K562 (cell line): ENCODE data around the gene TAS1R3.

Source experiments
- BRF1 ChIP-seq: IDR thresholded peaks from 3 replicates; pipeline ENCODE4 v1.6.1; 2011; ENCODE audit warnings: borderline replicate concordance, mild to moderate bottlenecking; ENCODE audit not compliant: insufficient read length; ENCODE audit errors: extremely low read depth
- SRSF1 ChIP-seq: fragments of 200-400 bp; formaldehyde crosslinking; IDR thresholded peaks from 2 replicates; pipeline ENCODE4 v1.6.1; 2017; ENCODE audit warnings: mild to moderate bottlenecking, low read depth, low read length, moderate library complexity
- TCF7L2 ChIP-seq: fragments of 150-350 bp; IDR thresholded peaks from 2 replicates; pipeline ENCODE4 v1.6.1; 2016; ENCODE audit warnings: low read depth, mild to moderate bottlenecking, low read length, moderate library complexity
- TF ChIP-seq, protein P1 (sequence below), 3 experiments: IDR thresholded peaks in 2 of 3; conservative IDR thresholded peaks in 1 of 3; 2 replicates each; pipeline ENCODE4 v1.5.1; 2011 to 2012; ENCODE audit warnings: low read length in 3 of 3, mild to moderate bottlenecking in 3 of 3, control low read depth in 2 of 3, improper control_type of control experiment in 1 of 3, inconsistent platforms in 1 of 3, low read depth in 1 of 3, mixed read lengths in 1 of 3, moderate library complexity in 1 of 3; ENCODE audit not compliant: insufficient read depth in 2 of 3

DNA sequence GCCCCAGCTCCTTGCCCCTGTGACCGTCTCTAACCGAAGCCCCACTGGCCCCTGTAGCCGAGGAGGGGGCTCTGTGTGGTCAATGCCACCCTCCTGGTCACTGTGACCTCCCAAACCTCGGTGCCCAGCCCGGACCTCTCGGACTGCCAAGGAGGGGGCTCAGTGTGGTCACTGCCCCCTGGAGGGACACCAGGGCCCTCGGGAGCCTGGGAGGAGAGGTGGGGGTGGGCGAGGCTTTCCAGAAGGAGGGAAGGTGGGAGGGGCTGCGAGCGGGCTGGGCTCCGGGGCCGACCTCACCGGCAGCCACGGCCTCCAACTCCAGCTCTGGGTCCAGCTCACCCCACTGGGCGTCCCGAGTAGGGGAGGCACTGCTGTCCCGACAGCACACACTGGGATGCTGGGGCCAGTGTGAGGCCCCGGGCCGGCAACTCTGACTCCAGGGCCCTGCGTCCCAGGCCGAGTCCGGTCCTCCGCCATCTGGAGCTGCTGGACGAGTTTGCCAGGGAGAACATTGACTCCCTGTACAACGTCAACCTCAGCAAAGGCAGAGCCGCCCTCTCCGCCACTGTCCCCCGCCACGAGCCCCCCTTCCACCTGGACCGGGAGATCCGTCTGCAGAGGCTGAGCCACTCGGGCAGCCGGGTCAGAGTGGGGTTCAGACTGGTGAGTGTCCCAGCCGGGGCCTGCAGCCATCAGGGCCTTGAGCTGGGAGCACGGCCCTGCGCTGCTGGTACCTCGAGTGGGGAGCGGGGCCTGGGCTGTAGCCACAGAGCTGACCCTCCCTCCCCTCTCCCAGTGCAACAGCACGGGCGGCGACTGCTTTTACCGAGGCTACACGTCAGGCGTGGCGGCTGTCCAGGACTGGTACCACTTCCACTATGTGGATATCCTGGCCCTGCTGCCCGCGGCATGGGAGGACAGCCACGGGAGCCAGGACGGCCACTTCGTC, 44.5 kb upstream of the TAS1R3 start:
- TF ChIP-seq TCF7L2 (no peak), SRSF1 (no peak), BRF1 (no peak)
- TF ChIP-seq, protein P1, sequence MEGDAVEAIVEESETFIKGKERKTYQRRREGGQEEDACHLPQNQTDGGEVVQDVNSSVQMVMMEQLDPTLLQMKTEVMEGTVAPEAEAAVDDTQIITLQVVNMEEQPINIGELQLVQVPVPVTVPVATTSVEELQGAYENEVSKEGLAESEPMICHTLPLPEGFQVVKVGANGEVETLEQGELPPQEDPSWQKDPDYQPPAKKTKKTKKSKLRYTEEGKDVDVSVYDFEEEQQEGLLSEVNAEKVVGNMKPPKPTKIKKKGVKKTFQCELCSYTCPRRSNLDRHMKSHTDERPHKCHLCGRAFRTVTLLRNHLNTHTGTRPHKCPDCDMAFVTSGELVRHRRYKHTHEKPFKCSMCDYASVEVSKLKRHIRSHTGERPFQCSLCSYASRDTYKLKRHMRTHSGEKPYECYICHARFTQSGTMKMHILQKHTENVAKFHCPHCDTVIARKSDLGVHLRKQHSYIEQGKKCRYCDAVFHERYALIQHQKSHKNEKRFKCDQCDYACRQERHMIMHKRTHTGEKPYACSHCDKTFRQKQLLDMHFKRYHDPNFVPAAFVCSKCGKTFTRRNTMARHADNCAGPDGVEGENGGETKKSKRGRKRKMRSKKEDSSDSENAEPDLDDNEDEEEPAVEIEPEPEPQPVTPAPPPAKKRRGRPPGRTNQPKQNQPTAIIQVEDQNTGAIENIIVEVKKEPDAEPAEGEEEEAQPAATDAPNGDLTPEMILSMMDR (IDR thresholded peaks at IDR 0.05 in 2 of 3, conservative IDR thresholded peaks at IDR 0.05 in 1 of 3; ENCODE audit: insufficient read depth in 2 of 3, low read depth in 1 of 3, low read length in 3 of 3): no peak
